HG03025 (cell line): ENCODE results near the gene TREM1.
A peak's percentile ranks its signal among the peaks of the same experiment; 100 is the strongest.

Source experiments
- ATAC-seq: cut with Tn5 transposase; IDR thresholded peaks from one replicate; pipeline ENCODE4 v1.9.1; 2021; ENCODE audit warnings: mild to moderate bottlenecking, moderate library complexity; ENCODE audit not compliant: unreplicated experiment, low FRiP score

The TREM1 gene

DNA sequence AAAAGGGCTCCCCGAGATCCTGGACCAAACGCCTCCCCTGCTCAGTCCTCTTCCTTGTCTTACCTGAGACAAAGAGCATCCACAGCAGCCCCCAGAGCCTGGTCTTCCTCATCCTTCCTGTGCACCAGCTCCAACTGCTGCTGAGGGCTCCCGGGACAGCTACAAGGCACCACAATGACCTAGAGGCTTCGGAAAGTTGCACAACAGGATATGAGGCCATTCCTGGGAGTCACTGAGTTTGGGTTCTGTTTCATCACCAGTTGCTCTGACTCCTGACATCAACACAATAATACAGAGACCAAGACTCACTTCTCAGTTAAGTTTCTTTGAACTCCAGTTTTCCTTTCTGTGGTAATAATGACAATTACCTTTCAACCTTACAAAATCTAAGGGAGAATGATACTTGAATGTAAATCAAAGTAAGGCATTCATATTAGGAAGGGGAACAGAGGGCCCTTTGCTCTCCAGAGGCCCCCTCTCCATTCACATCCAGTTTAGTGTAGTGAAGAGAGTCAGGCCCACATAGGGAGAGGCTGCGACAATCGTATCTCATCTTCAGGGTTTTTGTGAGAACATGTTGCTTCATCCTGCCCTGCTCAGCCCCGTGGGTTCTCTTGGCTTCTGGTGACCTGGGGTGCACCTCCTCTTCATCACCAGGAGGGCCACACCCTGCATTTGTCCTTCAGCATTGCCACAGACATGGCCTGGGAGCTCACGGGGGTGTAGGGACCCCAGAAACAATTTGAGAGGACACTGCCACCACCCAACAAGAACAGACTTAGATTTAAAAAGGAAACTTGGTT lies at the start of gene TREM1:
TREM1 (minus strand) TSS at position 139 of the 803 bp plus-strand sequence; CDS start at position 112, 27 bp downstream.
- no peak for ATAC-seq

GRCh38 chr6:41335943-41336342 lies 49.5 kb upstream of the TREM1 start:
- no peak for ATAC-seq

DNA sequence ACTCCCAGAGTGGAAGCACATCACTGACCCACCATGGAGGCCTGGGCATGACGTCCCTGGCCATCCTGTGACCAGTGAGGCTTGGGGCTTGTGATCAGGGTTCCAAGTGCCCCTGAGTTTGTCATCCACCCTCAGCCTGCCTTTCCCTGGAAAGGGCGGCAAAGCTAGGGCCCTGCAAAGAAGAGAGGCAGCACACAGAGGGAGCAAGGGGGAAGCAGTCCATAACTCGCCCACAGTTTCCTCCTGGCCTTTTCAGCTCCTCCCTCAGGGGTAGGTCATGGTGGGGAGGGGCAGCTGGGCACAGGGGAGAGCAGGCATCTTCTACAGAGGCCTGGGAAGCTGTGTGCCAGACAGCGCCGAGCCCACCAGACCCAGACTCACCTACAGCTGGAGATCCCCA lies 48.8 kb upstream of the TREM1 start, which contains the start of gene NCR2:
NCR2 (plus strand) TSS at position 313 of the 400 bp plus-strand sequence. CDS start 269 bp downstream, outside the sequence.
- no peak for ATAC-seq

DNA sequence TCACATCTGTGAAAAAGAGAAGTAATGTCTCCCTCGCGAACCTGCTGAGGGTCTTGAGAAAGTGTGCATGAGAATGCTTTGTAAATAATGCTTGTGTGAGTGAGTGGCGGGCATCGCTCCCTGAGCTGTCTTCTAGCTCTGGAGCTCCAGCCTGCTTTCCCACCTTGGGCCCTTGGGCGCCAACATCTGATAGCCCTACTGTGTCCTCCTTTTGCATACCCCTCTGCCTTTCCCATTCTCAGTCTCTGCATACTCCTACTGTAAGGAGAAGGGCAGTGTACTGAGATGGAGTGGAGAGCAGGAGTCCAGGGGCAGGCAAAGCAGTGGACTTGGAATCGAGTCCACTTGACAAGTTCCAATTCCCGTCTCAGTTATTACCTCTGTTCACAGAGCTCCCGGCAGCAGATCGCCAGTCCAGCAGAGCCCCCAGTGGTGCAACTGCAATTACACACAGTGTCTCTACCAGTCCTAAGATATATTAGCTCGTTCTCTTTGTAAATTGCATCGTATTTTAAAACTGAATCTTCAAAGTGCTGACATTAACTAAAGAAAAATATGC lies 48.1 kb upstream of the TREM1 start:
- ATAC-seq: no peak

GRCh38 chr6:41332842-41333736 lies 46.6 kb upstream of the TREM1 start:
- no peak for ATAC-seq

- no peak for ATAC-seq
Measured at GRCh38 chr6:41332241-41332640, 45.8 kb upstream of the TREM1 start.

DNA sequence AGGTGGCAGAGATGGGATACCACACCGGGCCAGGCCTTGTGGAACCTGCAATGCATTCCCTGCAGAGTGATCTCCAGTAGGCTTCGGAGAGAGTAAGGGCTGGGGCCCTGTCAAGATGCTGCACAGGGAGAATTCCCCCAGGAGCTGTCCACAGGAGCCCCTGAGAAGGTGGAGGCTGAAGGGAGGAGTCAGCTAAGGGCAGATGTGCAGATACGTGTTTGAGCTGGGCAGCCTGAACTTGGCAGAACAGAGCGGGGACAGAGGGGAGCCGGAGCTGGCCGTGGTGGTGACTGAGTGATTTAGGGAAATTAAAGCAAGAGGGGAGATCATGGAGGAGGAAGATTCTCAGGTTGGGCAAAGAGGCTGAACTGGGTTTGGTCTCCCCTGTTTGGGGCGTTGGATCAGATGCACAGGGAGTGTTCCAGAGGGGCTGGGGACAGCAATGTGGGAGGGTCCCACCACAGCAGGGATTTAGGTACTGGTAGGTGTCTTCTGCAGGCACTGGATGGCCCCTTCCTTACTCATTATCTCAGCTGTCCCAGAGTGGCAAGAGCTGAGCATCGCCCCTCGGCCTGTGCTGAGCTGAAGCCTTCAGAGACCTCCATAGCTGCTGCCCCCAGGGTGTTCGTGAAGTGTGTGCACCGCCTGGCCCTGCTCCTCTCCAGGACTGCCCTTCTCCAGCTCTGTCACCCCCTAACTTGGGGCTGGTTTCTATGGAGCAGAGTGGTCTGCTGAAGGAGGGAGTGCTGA lies 45.1 kb upstream of the TREM1 start:
- no peak for ATAC-seq

- ATAC-seq: no peak
Measured at GRCh38 chr6:41327177-41327576, 40.7 kb upstream of the TREM1 start.

GRCh38 chr6:41326092-41326491 lies 39.6 kb upstream of the TREM1 start:
- no peak for ATAC-seq

DNA sequence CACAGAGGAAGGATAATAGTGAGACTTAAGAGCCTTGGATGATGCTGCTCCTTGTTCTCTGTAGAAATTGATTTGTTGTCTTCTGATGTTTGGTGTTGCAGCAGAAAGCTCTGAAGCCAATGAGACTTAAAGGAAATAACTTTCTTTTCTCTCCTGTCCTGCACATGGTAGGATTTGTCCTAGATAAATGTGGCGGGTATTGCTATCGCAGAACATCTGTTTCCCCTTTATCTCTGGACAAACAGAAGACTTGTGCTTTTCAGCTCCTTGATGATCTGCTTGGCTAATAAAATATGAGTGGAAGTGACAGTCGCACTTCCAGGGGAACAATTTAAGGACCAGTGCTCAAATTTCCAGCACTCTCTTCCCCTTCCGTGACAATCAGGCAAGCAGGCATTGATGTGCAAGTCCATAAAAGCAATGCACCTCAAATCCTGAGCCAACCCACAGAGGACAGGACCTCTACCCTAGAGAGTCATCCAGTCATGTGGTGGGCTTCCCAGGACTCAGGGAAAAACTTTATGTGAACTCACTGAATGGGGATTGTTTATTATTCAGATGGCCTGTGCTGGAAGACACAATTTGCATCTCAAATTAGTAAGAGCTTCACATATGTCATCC lies 39.1 kb upstream of the TREM1 start:
- ATAC-seq: no peak

DNA sequence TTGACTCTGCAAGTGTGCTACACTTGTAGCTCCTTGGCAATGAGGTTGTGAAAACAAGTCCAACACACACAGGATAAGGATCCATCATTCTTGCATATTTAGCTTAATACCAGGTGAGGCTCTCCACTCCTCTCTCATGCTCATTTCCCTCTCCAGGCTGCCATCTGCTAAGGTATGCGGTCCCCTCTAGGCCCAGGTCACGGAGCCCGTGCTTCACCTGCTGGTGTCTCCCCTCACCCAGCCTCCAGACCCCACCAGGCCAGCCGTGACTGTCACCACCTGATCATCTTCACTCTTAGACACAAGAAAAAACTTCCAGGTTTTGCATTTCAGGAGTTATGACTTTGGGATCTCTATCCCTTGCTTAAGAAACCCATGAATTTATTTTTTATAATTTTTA lies 34.7 kb upstream of the TREM1 start:
- no peak for ATAC-seq

DNA sequence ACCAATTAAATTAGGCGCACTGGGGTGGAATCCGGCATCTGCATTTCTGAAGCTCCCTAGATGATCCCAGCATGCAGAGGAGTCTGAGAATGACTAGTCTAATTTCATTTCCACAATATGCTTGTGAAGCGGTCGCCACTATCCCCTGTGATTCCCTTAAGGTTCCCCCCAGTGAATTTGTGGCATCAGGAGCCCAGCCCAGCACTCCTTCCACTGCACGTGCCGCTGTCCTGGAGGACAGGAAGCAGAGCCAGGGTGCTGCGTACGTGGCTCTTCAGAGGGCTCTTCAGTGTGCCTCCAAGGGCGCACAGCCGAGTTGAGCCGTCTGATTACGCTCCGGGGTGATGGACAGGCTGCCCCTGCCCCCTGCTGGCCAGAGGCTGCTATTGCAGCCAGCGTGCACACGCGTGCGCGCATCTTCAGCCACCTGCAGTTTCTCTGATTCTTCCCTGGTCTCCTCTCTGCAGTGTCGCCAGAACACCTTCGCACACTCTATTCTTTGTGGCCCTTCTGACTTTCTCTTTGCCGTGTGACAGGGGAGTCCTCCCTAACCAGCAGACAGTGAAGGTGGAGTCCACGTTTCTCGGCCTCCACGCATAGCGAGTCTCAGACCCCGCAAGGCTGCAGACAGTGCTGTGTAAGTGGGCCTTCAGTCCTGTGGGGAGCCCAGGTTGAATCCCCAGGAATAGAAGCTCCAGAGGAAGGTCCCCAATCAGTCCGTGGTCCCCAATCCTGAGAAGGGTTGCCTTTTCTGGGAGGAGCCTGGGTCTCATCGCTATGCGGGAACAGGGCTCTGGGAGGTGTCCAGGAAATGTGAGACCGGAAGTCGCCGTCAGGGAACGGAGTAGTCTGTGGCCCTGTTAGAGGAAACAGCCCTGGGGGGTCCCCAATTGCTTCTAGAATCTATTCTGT lies 32.4 kb upstream of the TREM1 start:
- peak; percentile 72 for ATAC-seq

DNA sequence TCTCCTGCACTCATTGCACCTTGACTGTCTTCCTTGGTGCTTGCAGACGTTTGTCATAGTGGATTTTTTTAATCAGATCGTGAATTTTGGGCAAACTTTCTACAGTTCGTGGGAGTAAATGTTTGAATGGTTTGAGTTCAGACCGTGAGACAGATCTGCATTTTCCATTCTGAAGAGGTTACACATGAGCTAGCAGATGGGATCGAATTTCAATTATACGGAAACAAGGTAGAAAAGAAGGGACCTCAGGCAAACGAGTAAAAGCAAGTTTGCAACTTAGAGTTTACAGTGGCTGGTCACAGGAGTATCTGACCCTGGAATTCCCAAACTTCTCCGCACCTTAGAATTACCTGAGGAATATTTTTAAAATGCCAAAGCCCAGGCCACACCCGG lies 31.8 kb upstream of the TREM1 start:
- no peak for ATAC-seq

GRCh38 chr6:41315943-41316620 lies 29.6 kb upstream of the TREM1 start:
- ATAC-seq: no peak

DNA sequence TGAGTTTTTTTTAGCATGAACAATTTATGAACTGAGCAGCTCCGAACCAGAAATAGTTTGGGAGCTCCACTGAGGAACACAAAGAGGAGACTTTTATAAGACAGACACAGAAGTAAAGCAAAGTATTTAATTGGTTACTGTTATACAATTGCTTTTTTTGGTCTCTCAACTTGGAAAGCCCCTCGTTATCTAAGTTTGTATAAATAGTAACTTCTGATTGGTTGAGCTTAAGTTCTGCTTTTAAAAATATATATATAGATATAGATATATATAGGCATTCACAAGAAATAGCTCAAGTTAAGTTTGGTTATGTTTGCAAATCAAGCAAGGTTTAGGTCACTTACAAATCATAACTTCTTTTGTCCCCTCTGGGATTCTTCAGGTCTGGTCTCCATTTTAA lies 28.7 kb upstream of the TREM1 start:
- no peak for ATAC-seq

DNA sequence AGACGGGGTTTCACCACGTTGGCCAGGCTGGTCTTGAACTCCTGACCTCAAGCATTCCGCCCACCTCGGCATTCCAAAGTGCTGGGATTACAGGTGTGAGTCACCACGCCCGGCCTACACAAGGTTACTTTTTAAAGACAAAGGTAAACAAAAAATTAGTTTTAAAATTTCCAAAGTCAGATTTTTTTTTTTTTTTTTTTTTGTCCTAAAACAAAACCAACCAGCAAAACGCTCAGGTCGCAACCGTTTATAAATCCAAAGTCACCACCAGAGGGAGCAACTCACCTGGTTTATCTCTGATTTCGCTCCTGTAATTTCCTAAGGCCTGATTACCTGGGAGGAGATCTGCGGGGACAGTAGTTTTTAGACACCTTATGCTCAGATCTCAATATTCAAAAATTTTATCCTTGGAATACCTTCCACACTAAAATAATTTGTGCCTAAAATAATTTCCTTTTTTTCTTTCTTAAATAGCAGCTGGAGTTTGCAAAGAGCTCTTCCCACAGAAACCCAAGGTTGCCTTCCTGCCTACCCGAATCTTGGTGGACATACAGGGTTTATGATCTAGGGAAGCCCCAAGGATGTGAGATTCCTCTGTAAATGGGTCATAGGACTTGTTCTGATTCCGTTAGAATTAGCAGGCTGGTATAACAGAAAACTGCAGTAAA lies 19.8 kb upstream of the TREM1 start:
- no peak for ATAC-seq

GRCh38 chr6:41302638-41303037 lies 16.2 kb upstream of the TREM1 start:
- no peak for ATAC-seq
